HCT116 (cell line): ENCODE data around the gene TRAT1. TPM values are rescaled to one million over a fixed set of nuclear protein-coding genes. Genes with fewer than 3 reads are reported as not detected.

Source experiments
- ATAC-seq: fragments of 200-7000 bp; cut with Tn5 transposase; 2 replicates; pipeline ENCODE4 v1.9.1; 2020; ENCODE audit warnings: mild to moderate bottlenecking, moderate library complexity
- BruUV-seq: library from RNA; stranded (reverse); fragments of 400-500 nt; replicated peaks from 2 replicates; lab custom pipeline; 2021; lab: Mats Ljungman, UMichigan
- CTCF ChIA-PET: fragments of 300-600 bp; sonication (Branson Sonifier 250); formaldehyde crosslinking; loops from one replicate; lab custom pipeline; 2021; ENCODE audit warnings: antibody characterized with exemption; lab: Charles Lee
- POLR2A ChIA-PET: fragments of 300-600, 350-600 bp; sonication (Branson Sonifier 250); formaldehyde crosslinking; loops from one replicate; lab custom pipeline; 2021; ENCODE audit warnings: antibody characterized with exemption; lab: Charles Lee
- RAD21 ChIA-PET, 2 experiments: fragments of 300-600 bp; sonication (Branson Sonifier 250); formaldehyde crosslinking; loops; one replicate each; lab custom pipeline; 2023; ENCODE audit warnings: low total read pairs in 2 of 2; ENCODE audit not compliant: uncharacterized antibody in 2 of 2, unreplicated experiment in 2 of 2, low non-redundant PET in 1 of 2; lab: Charles Lee
- DNase-seq: peaks from one replicate; pipeline ENCODE4 v3.0.0-alpha.2; 2010; ENCODE audit warnings: low read depth, low spot score
- H2AFZ ChIP-seq: fragments of 200-600 bp; shearing (Covaris generic), sonication (generic); 2 replicates; pipeline ENCODE4 v1.6.1; 2017; ENCODE audit warnings: low read depth, mixed run types, mixed read lengths, antibody characterized with exemption, low read length; ENCODE audit not compliant: poor library complexity, severe bottlenecking
- H3K27ac ChIP-seq: 2 replicates; pipeline ENCODE4 v1.5.1; 2012; ENCODE audit warnings: low read depth, low read length
- H3K27me3 ChIP-seq: fragments of 200-600 bp; sonication (generic); 2 replicates; pipeline ENCODE4 v1.6.1; 2016; ENCODE audit warnings: mixed run types, low read length, mixed read lengths; ENCODE audit not compliant: insufficient read depth
- H3K36me3 ChIP-seq, 2 experiments: fragments of 200-500 bp in 1 of 2; fragments of 200-600 bp in 1 of 2; sonication (Bioruptor generic) in 1 of 2; sonication (generic) in 1 of 2; 2 replicates each; pipeline versions ENCODE4 v1.5.1 to v1.6.1; 2014 to 2016; ENCODE audit warnings: low read length in 2 of 2, inconsistent platforms in 1 of 2, mixed read lengths in 1 of 2, mixed run types in 1 of 2; ENCODE audit not compliant: insufficient read depth in 2 of 2, control insufficient read depth in 1 of 2
- H3K4me1 ChIP-seq, 2 experiments: fragments of 200-600 bp in 1 of 2; sonication (generic) in 1 of 2; 2 replicates each; pipeline versions ENCODE4 v1.5.1 to v1.6.1; 2012 to 2017; ENCODE audit warnings: low read length in 2 of 2, inconsistent platforms in 1 of 2, mild to moderate bottlenecking in 1 of 2, mixed read lengths in 1 of 2, mixed run types in 1 of 2, moderate library complexity in 1 of 2; ENCODE audit not compliant: insufficient read depth in 2 of 2, control insufficient read depth in 1 of 2
- H3K4me2 ChIP-seq: fragments of 200-600 bp; sonication (generic); 2 replicates; pipeline ENCODE4 v1.6.1; 2017; ENCODE audit warnings: mixed run types, low read length, mixed read lengths
- H3K4me3 ChIP-seq, 2 experiments: fragments of 200-600 bp in 1 of 2; sonication (generic) in 1 of 2; replicated peaks in 1 of 2; 2 replicates each; pipeline ENCODE4 v1.5.1; 2011 to 2016; ENCODE audit warnings: low read length in 2 of 2, control low read depth in 1 of 2, low read depth in 1 of 2, mild to moderate bottlenecking in 1 of 2, mixed read lengths in 1 of 2, mixed run types in 1 of 2
- H3K79me2 ChIP-seq: fragments of 200-600 bp; sonication (generic); 2 replicates; pipeline ENCODE4 v1.6.1; 2017; ENCODE audit warnings: mild to moderate bottlenecking, mixed run types, low read length, moderate library complexity, mixed read lengths; ENCODE audit not compliant: insufficient read depth
- H3K9ac ChIP-seq: fragments of 200-600 bp; sonication (generic); 2 replicates; pipeline ENCODE4 v1.6.1; 2016; ENCODE audit warnings: low read length, mixed read lengths
- H3K9me2 ChIP-seq: fragments of 200-600 bp; sonication (generic), shearing (Covaris generic); 2 replicates; pipeline ENCODE4 v1.6.1; 2017; ENCODE audit warnings: mixed run types, mild to moderate bottlenecking, moderate library complexity; ENCODE audit not compliant: insufficient read depth
- H3K9me3 ChIP-seq, 2 experiments: fragments of 200-500 bp in 1 of 2; fragments of 200-600 bp in 1 of 2; sonication (Bioruptor generic) in 1 of 2; sonication (generic) in 1 of 2; 2 replicates each; pipeline ENCODE4 v1.6.1; 2014 to 2017; ENCODE audit warnings: low read length in 2 of 2, mixed read lengths in 2 of 2, inconsistent platforms in 1 of 2, low read depth in 1 of 2, mild to moderate bottlenecking in 1 of 2, mixed run types in 1 of 2, moderate library complexity in 1 of 2; ENCODE audit not compliant: control insufficient read depth in 1 of 2, insufficient read depth in 1 of 2
- H4K20me1 ChIP-seq: fragments of 200-600 bp; sonication (generic), shearing (Covaris generic); 2 replicates; pipeline ENCODE4 v1.6.1; 2017; ENCODE audit warnings: mixed run types, mild to moderate bottlenecking, moderate library complexity; ENCODE audit not compliant: insufficient read depth
- ATF3 ChIP-seq: IDR thresholded peaks from 2 replicates; pipeline ENCODE4 v1.6.1; 2012
- CBX3 ChIP-seq: IDR thresholded peaks from 2 replicates; pipeline ENCODE4 v1.6.1; 2012; ENCODE audit warnings: low read depth
- ELF1 ChIP-seq: IDR thresholded peaks from 2 replicates; pipeline ENCODE4 v1.6.1; 2012; ENCODE audit warnings: low read depth, borderline replicate concordance
- EZH2 ChIP-seq: fragments of 200-600 bp; sonication (generic); IDR thresholded peaks from 2 replicates; pipeline ENCODE4 v1.6.1; 2017; ENCODE audit warnings: antibody characterized with exemption, mixed run types
- EZH2phosphoT487 ChIP-seq: fragments of 200-600 bp; IDR thresholded peaks from 2 replicates; pipeline ENCODE4 v1.6.1; 2018; ENCODE audit warnings: antibody characterized with exemption, borderline replicate concordance
- FOSL1 ChIP-seq: IDR thresholded peaks from 2 replicates; pipeline ENCODE4 v1.6.1; 2012; ENCODE audit warnings: low read depth
- JUND ChIP-seq: IDR thresholded peaks from 2 replicates; pipeline ENCODE4 v1.6.1; 2012
- POLR2A ChIP-seq: IDR thresholded peaks from 2 replicates; pipeline ENCODE4 v1.7.0; 2011; ENCODE audit warnings: borderline replicate concordance; ENCODE audit not compliant: insufficient read depth, insufficient read length; ENCODE audit errors: extremely low read depth
- POLR2AphosphoS5 ChIP-seq: IDR thresholded peaks from 2 replicates; pipeline ENCODE4 v1.6.1; 2011; ENCODE audit warnings: mild to moderate bottlenecking, low read depth, low read length, moderate library complexity
- SP1 ChIP-seq: IDR thresholded peaks from 2 replicates; pipeline ENCODE4 v1.6.1; 2012; ENCODE audit warnings: low read depth
- SRF ChIP-seq: IDR thresholded peaks from 2 replicates; pipeline ENCODE4 v1.6.1; 2012; ENCODE audit warnings: low read depth
- YY1 ChIP-seq: IDR thresholded peaks from 2 replicates; pipeline ENCODE4 v1.6.1; 2011; ENCODE audit warnings: low read length, low read depth, moderate library complexity, mild to moderate bottlenecking; ENCODE audit not compliant: insufficient replicate concordance; ENCODE audit errors: extremely low read depth
- ZFX ChIP-seq: fragments of 450-650 bp; IDR thresholded peaks from 2 replicates; pipeline ENCODE4 v1.6.1; 2017
- ZNF274 ChIP-seq: fragments of 200-500 bp; sonication (Bioruptor generic); IDR thresholded peaks from 2 replicates; pipeline ENCODE4 v1.6.1; 2014; ENCODE audit warnings: mild to moderate bottlenecking, low read depth, low read length, inconsistent platforms
- intact Hi-C: fragments of 100-400 bp; cut with micrococcal nuclease; formaldehyde crosslinking; loops from 2 replicates; pipeline ENCODE4 v1.10.0; 2022
- total RNA-seq: library from RNA; stranded (reverse); gene quantifications from one replicate; pipeline ENCODE4 v1.2.1, GENCODE V29; 2021; ENCODE audit not compliant: unreplicated experiment
- TF ChIP-seq, protein P1 (sequence below), 3 experiments: fragments of 200-600 bp in 1 of 3; sonication (generic) in 1 of 3; IDR thresholded peaks in 2 of 3; conservative IDR thresholded peaks in 1 of 3; 2 replicates each; pipeline ENCODE4 v1.5.1; 2012 to 2017; ENCODE audit warnings: low read depth in 2 of 3, low read length in 2 of 3, antibody characterized with exemption in 1 of 3, borderline replicate concordance in 1 of 3, control low read depth in 1 of 3, mild to moderate bottlenecking in 1 of 3, mixed read lengths in 1 of 3, mixed run types in 1 of 3, moderate library complexity in 1 of 3; ENCODE audit not compliant: insufficient read depth in 1 of 3
- TF ChIP-seq, protein P2 (sequence below): IDR thresholded peaks from 2 replicates; pipeline ENCODE4 v1.6.1; 2012
- TF ChIP-seq, protein P3 (sequence below): IDR thresholded peaks from 2 replicates; pipeline ENCODE4 v1.6.1; 2011; ENCODE audit warnings: mild to moderate bottlenecking, low read length, moderate library complexity; ENCODE audit not compliant: insufficient replicate concordance; ENCODE audit errors: extremely low read depth

TRAT1 gene
- total RNA-seq, 1 experiment from 2014 or later = not detected

GRCh38 chr3:108887121-108887520, 64.5 kb downstream of the TRAT1 start:
- Histone ChIP-seq H3K4me2 (no peak overlapping the region), H3K79me2 (no peaks in the 10 kb centered on the region)
- ChIA-PET RAD21 (no interaction called here), POLR2A (interaction anchor here (0.7 kb wide), 1 partner anchor 16 kb away, joined by 5 read pairs; no protein-coding TSS in a partner anchor)
- DNase-seq (no peak), ATAC-seq (no peak)
- no TSS peak for BruUV-seq
- TF ChIP-seq POLR2AphosphoS5 (no peak), ELF1 (no peak), SP1 (no peak), POLR2A (no peak), CBX3 (no peak), FOSL1 (no peak), ZFX (no peak), ZNF274 (no peak), ATF3 (no peak), SRF (no peak), EZH2 (no peak), EZH2phosphoT487 (no peak), JUND (no peak), YY1 (no peak)
- TF ChIP-seq, protein P1, sequence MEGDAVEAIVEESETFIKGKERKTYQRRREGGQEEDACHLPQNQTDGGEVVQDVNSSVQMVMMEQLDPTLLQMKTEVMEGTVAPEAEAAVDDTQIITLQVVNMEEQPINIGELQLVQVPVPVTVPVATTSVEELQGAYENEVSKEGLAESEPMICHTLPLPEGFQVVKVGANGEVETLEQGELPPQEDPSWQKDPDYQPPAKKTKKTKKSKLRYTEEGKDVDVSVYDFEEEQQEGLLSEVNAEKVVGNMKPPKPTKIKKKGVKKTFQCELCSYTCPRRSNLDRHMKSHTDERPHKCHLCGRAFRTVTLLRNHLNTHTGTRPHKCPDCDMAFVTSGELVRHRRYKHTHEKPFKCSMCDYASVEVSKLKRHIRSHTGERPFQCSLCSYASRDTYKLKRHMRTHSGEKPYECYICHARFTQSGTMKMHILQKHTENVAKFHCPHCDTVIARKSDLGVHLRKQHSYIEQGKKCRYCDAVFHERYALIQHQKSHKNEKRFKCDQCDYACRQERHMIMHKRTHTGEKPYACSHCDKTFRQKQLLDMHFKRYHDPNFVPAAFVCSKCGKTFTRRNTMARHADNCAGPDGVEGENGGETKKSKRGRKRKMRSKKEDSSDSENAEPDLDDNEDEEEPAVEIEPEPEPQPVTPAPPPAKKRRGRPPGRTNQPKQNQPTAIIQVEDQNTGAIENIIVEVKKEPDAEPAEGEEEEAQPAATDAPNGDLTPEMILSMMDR (IDR thresholded peaks at IDR 0.05 in 2 of 3, conservative IDR thresholded peaks at IDR 0.05 in 1 of 3; ENCODE audit: borderline replicate concordance in 1 of 3, insufficient read depth in 1 of 3, low read depth in 2 of 3, low read length in 2 of 3) = no peak
- TF ChIP-seq, protein P2, sequence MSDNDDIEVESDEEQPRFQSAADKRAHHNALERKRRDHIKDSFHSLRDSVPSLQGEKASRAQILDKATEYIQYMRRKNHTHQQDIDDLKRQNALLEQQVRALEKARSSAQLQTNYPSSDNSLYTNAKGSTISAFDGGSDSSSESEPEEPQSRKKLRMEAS = no peak
- TF ChIP-seq, protein P3, sequence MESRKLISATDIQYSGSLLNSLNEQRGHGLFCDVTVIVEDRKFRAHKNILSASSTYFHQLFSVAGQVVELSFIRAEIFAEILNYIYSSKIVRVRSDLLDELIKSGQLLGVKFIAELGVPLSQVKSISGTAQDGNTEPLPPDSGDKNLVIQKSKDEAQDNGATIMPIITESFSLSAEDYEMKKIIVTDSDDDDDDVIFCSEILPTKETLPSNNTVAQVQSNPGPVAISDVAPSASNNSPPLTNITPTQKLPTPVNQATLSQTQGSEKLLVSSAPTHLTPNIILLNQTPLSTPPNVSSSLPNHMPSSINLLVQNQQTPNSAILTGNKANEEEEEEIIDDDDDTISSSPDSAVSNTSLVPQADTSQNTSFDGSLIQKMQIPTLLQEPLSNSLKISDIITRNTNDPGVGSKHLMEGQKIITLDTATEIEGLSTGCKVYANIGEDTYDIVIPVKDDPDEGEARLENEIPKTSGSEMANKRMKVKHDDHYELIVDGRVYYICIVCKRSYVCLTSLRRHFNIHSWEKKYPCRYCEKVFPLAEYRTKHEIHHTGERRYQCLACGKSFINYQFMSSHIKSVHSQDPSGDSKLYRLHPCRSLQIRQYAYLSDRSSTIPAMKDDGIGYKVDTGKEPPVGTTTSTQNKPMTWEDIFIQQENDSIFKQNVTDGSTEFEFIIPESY = no peak
- TF ChIP-seq, all 23 proteins: peak for 0
- H3K27ac ChIP-seq = no peak overlapping the region
- CTCF ChIA-PET = no interaction called here
- no peak overlapping the region for H2AFZ ChIP-seq
- no peaks in the 10 kb centered on the region for H4K20me1 ChIP-seq
- intact Hi-C loops = no loop called here
- H3K27me3 ChIP-seq = no peaks in the 10 kb centered on the region
- no peaks in the 10 kb centered on the region for H3K9me2 ChIP-seq
- H3K9me3 ChIP-seq = no peaks in the 10 kb centered on the region
- H3K9ac ChIP-seq = no peak overlapping the region
- no peak overlapping the region for H3K4me3 ChIP-seq
- H3K36me3 ChIP-seq = no peaks in the 10 kb centered on the region
- H3K4me1 ChIP-seq = no peaks in the 10 kb centered on the region
